GM12878 (cell line): ENCODE data around the gene TACR2. TPM values are rescaled to one million over a fixed set of nuclear protein-coding genes. Genes with fewer than 3 reads are reported as not detected.

Source experiments
- ATAC-seq: fragments of 200-7000 bp; cut with Tn5 transposase; 3 replicates; pipeline ENCODE4 v1.9.1; 2020; ENCODE audit warnings: mild to moderate bottlenecking, moderate library complexity
- BruUV-seq: library from RNA; stranded (reverse); fragments of 400-500 nt; replicated peaks from 2 replicates; lab custom pipeline; 2021; lab: Mats Ljungman, UMichigan
- CTCF ChIA-PET: fragments of 300-600 bp; sonication (Branson Sonifier 250); formaldehyde crosslinking; extraction: SDS; loops from one replicate; lab custom pipeline; 2021; ENCODE audit warnings: inconsistent platforms; lab: Yijun Ruan, JAX
- POLR2A ChIA-PET: fragments of 350-600 bp; formaldehyde crosslinking; extraction: SDS; loops from one replicate; lab custom pipeline; 2021; ENCODE audit warnings: inconsistent platforms; lab: Charles Lee
- RAD21 ChIA-PET: fragments of 300-600 bp; sonication (Branson Sonifier 250); formaldehyde crosslinking; loops from one replicate; lab custom pipeline; 2023; ENCODE audit warnings: antibody characterized with exemption; ENCODE audit not compliant: unreplicated experiment; lab: Charles Lee
- SMC1A ChIA-PET: fragments of 300-600 bp; sonication (Branson Sonifier 250); formaldehyde crosslinking; loops from one replicate; lab custom pipeline; 2023; ENCODE audit not compliant: unreplicated experiment, uncharacterized antibody; lab: Charles Lee
- DNase-seq: peaks from one replicate; pipeline ENCODE4 v3.0.0-alpha.2; 2011; ENCODE audit warnings: low read depth, low spot score
- FAIRE-seq: peaks from 3 replicates; lab custom pipeline; 2011; peaks lifted over from hg19 to GRCh38; lab: Jason Lieb, UNC
- H2AFZ ChIP-seq: 2 replicates; pipeline ENCODE4 v1.6.0; 2011; ENCODE audit warnings: low read depth, low read length, control low read depth; ENCODE audit not compliant: control insufficient read depth
- H3K27ac ChIP-seq: 2 replicates; pipeline ENCODE4 v1.5.1; 2011; ENCODE audit warnings: control low read depth; ENCODE audit not compliant: control insufficient read depth, insufficient read depth
- H3K27me3 ChIP-seq, 2 experiments: replicated peaks in 1 of 2; 2 replicates each; pipeline versions ENCODE4 v1.6.0 to v1.6.1; 2011; ENCODE audit warnings: low read length in 1 of 2; ENCODE audit not compliant: control insufficient read depth in 2 of 2, insufficient read depth in 2 of 2
- H3K36me3 ChIP-seq, 2 experiments: 2 replicates each; pipeline ENCODE4 v1.5.1; 2011; ENCODE audit warnings: low read length in 1 of 2; ENCODE audit not compliant: control insufficient read depth in 2 of 2, insufficient read depth in 2 of 2
- H3K4me1 ChIP-seq: 2 replicates; pipeline ENCODE4 v1.6.1; 2011; ENCODE audit warnings: mild to moderate bottlenecking, low read length, moderate library complexity, mixed read lengths; ENCODE audit not compliant: control insufficient read depth, insufficient read depth
- H3K4me2 ChIP-seq: 2 replicates; pipeline ENCODE4 v1.6.0; 2011; ENCODE audit warnings: control low read depth; ENCODE audit not compliant: control insufficient read depth, insufficient read depth
- H3K4me3 ChIP-seq: fragments of 200-600 bp; sonication (generic); 2 replicates; pipeline ENCODE4 v1.5.1; 2016
- H3K79me2 ChIP-seq: 2 replicates; pipeline ENCODE4 v1.6.0; 2011; ENCODE audit warnings: low read length; ENCODE audit not compliant: control insufficient read depth, insufficient read depth
- H3K9ac ChIP-seq: 2 replicates; pipeline ENCODE4 v1.8.0; 2011; ENCODE audit warnings: low read length, control low read depth, mixed read lengths; ENCODE audit not compliant: control insufficient read depth, insufficient read depth
- H3K9me3 ChIP-seq: replicated peaks from 3 replicates; pipeline ENCODE4 v1.5.1; 2011; ENCODE audit warnings: mild to moderate bottlenecking, low read length; ENCODE audit not compliant: control insufficient read depth, insufficient read depth
- H4K20me1 ChIP-seq: 2 replicates; pipeline ENCODE4 v1.6.0; 2011; ENCODE audit not compliant: control insufficient read depth, insufficient read depth
- MTA3 ChIP-seq: IDR thresholded peaks from 2 replicates; pipeline ENCODE4 v1.6.1; 2012; ENCODE audit warnings: low read length, inconsistent platforms, borderline replicate concordance
- ZNF384 ChIP-seq: IDR thresholded peaks from 2 replicates; pipeline ENCODE4 v1.6.1; 2012; ENCODE audit warnings: low read depth, mild to moderate bottlenecking, low read length, improper control_type of control experiment, borderline replicate concordance
- WGBS: methylation state at CpG from one replicate; pipeline ENCODE4 v1.1.6; 2016; ENCODE audit warnings: low lambda C conversion rate; ENCODE audit not compliant: insufficient replicate concordance, insufficient coverage; ENCODE audit errors: missing lambda C conversion rate; 5-methylcytosine and 5-hydroxymethylcytosine counted together
- in situ Hi-C: fragments of 300-500 bp; cut with MboI; formaldehyde crosslinking; loops from 9 replicates; pipeline ENCODE4 v1.14.3; 2018; ENCODE audit warnings: mixed read lengths
- intact Hi-C: fragments of 100-400 bp; cut with micrococcal nuclease; formaldehyde crosslinking; loops from one replicate; pipeline ENCODE4 v1.14.2; 2022; ENCODE audit not compliant: unreplicated experiment
- polyA plus RNA-seq, 11 experiments: library from polyadenylated mRNA; depleted of rRNA in 4 of 11; unstranded in 6 of 11; stranded (reverse) in 5 of 11; fragments of >200 nt; fragmentation: Nextera tagmentation in 4 of 11; fragmentation: Illumina TruSeq in 1 of 11; extraction: Ambion mirVana in 4 of 11; extraction: Trizol in 1 of 11; gene quantifications; 1 replicate in 1 of 11; 2 replicates in 10 of 11; pipeline versions ENCODE4 v1.2.1 to v1.2.3, GENCODE V29; 2011 to 2016; ENCODE audit warnings: inconsistent platforms in 2 of 11, missing spikeins in 2 of 11, low read depth in 1 of 11
- total RNA-seq, 4 experiments: library from RNA; depleted of rRNA in 3 of 4; stranded (reverse); fragments of >200 nt in 3 of 4; fragmentation: Illumina TruSeq in 1 of 4; extraction: Trizol in 1 of 4; gene quantifications; 2 replicates each; pipeline versions ENCODE4 v1.2.1 to v1.2.3, GENCODE V29; 2013 to 2021
- TF ChIP-seq, protein P1 (sequence below): IDR thresholded peaks from 2 replicates; pipeline ENCODE4 v1.6.1; 2012; ENCODE audit warnings: improper control_type of control experiment, low read depth, low read length; ENCODE audit not compliant: insufficient replicate concordance

TACR2 gene
- total and polyA plus RNA-seq, 10 of the 15 experiments (the other 5 are each of a cell fraction or from before 2014, with no cell fraction given): 0.11 TPM; not detected in 9

DNA sequence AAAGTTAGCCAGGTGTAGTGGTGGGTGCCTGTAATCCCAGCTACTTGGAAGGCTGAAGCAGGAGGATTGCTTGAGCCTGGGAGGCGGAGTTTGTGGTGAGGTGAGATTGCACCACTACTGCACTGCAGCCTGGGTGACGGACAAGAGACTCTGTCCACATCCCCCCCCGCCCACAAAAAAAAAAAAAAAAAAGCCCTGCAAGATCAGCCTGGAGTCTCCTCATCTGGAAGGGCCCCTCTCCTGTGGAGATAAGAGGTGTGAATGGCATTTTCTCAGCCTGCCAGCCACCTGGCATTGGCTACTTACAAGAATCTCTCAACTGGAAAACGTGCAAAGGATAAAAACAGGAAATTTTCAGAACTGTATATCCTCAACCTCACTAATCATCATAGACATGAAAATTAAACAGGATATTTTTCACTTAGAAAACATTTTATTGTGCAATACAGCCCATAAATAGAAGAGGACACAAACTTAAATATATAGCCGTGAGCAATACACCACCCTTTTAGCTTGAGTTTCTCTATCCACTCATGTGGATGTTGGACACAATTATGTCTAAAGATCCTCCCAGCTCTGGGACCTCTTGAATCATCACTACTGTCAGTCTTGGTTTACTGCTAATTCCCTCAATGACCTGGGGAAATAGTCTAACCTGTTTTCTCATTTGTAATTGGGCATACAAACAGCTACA, 23.2 kb upstream of the TACR2 start:
- H4K20me1 ChIP-seq: no peaks in the 10 kb centered on the region
- CTCF ChIA-PET: interaction anchor here (0.5 to 1.5 kb wide), 3 partner anchors 8 to 201 kb away, joined by 3 read pairs; partner anchors contain the start of gene TSPAN15
- RAD21 ChIA-PET: no interaction called here
- H2AFZ ChIP-seq: no peak overlapping the region
- BruUV-seq: no TSS peak
- H3K9ac ChIP-seq: no peak overlapping the region
- no peak for FAIRE-seq
- DNase-seq: no peak
- H3K27ac ChIP-seq: no peak overlapping the region
- ATAC-seq: no peak
- no peak overlapping the region for H3K4me2 ChIP-seq
- intact Hi-C loops (no loop called here), in situ Hi-C loops (no loop called here)
- H3K36me3 ChIP-seq: no peaks in the 10 kb centered on the region
- no peaks in the 10 kb centered on the region for H3K4me1 ChIP-seq
- POLR2A ChIA-PET: no interaction called here
- no peak overlapping the region for H3K4me3 ChIP-seq
- TF ChIP-seq, protein P1, sequence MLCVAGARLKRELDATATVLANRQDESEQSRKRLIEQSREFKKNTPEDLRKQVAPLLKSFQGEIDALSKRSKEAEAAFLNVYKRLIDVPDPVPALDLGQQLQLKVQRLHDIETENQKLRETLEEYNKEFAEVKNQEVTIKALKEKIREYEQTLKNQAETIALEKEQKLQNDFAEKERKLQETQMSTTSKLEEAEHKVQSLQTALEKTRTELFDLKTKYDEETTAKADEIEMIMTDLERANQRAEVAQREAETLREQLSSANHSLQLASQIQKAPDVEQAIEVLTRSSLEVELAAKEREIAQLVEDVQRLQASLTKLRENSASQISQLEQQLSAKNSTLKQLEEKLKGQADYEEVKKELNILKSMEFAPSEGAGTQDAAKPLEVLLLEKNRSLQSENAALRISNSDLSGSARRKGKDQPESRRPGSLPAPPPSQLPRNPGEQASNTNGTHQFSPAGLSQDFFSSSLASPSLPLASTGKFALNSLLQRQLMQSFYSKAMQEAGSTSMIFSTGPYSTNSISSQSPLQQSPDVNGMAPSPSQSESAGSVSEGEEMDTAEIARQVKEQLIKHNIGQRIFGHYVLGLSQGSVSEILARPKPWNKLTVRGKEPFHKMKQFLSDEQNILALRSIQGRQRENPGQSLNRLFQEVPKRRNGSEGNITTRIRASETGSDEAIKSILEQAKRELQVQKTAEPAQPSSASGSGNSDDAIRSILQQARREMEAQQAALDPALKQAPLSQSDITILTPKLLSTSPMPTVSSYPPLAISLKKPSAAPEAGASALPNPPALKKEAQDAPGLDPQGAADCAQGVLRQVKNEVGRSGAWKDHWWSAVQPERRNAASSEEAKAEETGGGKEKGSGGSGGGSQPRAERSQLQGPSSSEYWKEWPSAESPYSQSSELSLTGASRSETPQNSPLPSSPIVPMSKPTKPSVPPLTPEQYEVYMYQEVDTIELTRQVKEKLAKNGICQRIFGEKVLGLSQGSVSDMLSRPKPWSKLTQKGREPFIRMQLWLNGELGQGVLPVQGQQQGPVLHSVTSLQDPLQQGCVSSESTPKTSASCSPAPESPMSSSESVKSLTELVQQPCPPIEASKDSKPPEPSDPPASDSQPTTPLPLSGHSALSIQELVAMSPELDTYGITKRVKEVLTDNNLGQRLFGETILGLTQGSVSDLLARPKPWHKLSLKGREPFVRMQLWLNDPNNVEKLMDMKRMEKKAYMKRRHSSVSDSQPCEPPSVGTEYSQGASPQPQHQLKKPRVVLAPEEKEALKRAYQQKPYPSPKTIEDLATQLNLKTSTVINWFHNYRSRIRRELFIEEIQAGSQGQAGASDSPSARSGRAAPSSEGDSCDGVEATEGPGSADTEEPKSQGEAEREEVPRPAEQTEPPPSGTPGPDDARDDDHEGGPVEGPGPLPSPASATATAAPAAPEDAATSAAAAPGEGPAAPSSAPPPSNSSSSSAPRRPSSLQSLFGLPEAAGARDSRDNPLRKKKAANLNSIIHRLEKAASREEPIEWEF: no peak
- TF ChIP-seq MTA3: no peak
- TF ChIP-seq ZNF384: 0 out of 2 replicates have a peak, but pooled peaks have one; percentile 7
- no peaks in the 10 kb centered on the region; the same call in 2 of the 3 replicates for H3K9me3 ChIP-seq
- H3K79me2 ChIP-seq: no peaks in the 10 kb centered on the region
- SMC1A ChIA-PET: interaction anchor here (1.1 kb wide), 1 partner anchor 68 kb away, joined by 4 read pairs; no protein-coding TSS in a partner anchor
- WGBS: 17% methylated on average over 5 of the region's 5 CpGs
- H3K27me3 ChIP-seq: no peaks in the 10 kb centered on the region; a peak in 2 of 4 replicates
